ENCODE measurements around the gene PEX12. TPM values are rescaled to one million over a fixed set of nuclear protein-coding genes. Genes with fewer than 3 reads are reported as not detected.

The PEX12 gene
- total RNA-seq, 1 experiment from 2014 or later = 5.8 TPM

DNA sequence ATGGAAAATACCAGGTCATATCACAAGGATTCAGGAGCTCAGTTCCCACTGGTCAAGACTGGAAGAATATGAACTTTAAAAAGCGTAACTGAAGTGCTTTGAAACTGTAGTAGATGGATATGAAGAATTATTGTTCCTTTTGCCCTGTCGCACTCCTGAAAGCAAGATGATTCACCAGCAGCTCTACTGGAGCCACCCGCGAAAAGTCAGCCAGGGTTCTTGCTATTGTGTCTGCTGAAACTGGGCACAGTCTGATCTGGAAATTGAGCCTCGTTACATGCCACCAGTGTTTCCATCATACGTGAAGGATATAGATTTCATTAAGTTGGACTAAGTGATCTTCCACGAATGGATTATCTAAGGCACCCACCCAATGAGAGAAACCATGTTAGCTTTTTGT lies 25.3 kb upstream of the PEX12 start:
- H3K4me2 ChIP-seq = no peak overlapping the region
- H3K36me3 ChIP-seq (ENCODE audit: low read depth) = peaks cover 25% of the 10 kb centered on the region
- H2AFZ ChIP-seq = no peak overlapping the region
- POLR2A ChIA-PET (ENCODE audit: unreplicated experiment) = no interaction called here
- TF ChIP-seq EZH2 (IDR thresholded peaks at IDR 0.05; ENCODE audit: low read depth) = no peak
- TF ChIP-seq, protein P1, sequence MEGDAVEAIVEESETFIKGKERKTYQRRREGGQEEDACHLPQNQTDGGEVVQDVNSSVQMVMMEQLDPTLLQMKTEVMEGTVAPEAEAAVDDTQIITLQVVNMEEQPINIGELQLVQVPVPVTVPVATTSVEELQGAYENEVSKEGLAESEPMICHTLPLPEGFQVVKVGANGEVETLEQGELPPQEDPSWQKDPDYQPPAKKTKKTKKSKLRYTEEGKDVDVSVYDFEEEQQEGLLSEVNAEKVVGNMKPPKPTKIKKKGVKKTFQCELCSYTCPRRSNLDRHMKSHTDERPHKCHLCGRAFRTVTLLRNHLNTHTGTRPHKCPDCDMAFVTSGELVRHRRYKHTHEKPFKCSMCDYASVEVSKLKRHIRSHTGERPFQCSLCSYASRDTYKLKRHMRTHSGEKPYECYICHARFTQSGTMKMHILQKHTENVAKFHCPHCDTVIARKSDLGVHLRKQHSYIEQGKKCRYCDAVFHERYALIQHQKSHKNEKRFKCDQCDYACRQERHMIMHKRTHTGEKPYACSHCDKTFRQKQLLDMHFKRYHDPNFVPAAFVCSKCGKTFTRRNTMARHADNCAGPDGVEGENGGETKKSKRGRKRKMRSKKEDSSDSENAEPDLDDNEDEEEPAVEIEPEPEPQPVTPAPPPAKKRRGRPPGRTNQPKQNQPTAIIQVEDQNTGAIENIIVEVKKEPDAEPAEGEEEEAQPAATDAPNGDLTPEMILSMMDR (conservative IDR thresholded peaks at IDR 0.05) = no peak
- peaks cover 19% of the 10 kb centered on the region for H4K20me1 ChIP-seq (ENCODE audit: insufficient read depth)
- H3K79me2 ChIP-seq (ENCODE audit: low read depth) = no peaks in the 10 kb centered on the region
- no peaks in the 10 kb centered on the region for H3K27me3 ChIP-seq (ENCODE audit: insufficient read depth, low read depth)
- H3F3A ChIP-seq (ENCODE audit: insufficient read depth, low read depth) = no peaks in the 10 kb centered on the region
- no peak overlapping the region for H3K27ac ChIP-seq
- H3K4me1 ChIP-seq (replicated peaks; ENCODE audit: insufficient read depth) = no peaks in the 10 kb centered on the region
- H3K9me2 ChIP-seq (ENCODE audit: insufficient read depth) = no peaks in the 10 kb centered on the region
- intact Hi-C loops (cut with micrococcal nuclease; ENCODE audit: unreplicated experiment) = loop anchor here (5.0 kb wide), 1 partner anchor 39 kb away; no protein-coding TSS in a partner anchor
- no TSS peak for BruUV-seq (replicated peaks)
- no peak for DNase-seq
- no peaks in the 10 kb centered on the region for H3K9me3 ChIP-seq (ENCODE audit: insufficient read depth, low read depth)
- no peak overlapping the region for H3K4me3 ChIP-seq
- CTCF ChIA-PET = no interaction called here

- POLR2A ChIA-PET (ENCODE audit: unreplicated experiment) = no interaction called here
- intact Hi-C loops (cut with micrococcal nuclease; ENCODE audit: unreplicated experiment) = no loop called here
- BruUV-seq (replicated peaks) = no TSS peak
- Histone ChIP-seq H3F3A (ENCODE audit: insufficient read depth, low read depth) (no peaks in the 10 kb centered on the region), H3K4me3 (no peak overlapping the region), H2AFZ (no peak overlapping the region), H3K4me2 (no peak overlapping the region), H3K9me3 (ENCODE audit: insufficient read depth, low read depth) (no peaks in the 10 kb centered on the region), H3K9me2 (ENCODE audit: insufficient read depth) (no peaks in the 10 kb centered on the region), H3K4me1 (replicated peaks; ENCODE audit: insufficient read depth) (no peaks in the 10 kb centered on the region), H3K36me3 (ENCODE audit: low read depth) (peaks cover 37% of the 10 kb centered on the region), H3K79me2 (ENCODE audit: low read depth) (peaks cover 5% of the 10 kb centered on the region), H3K27me3 (ENCODE audit: insufficient read depth, low read depth) (no peaks in the 10 kb centered on the region), H3K27ac (no peak overlapping the region), H4K20me1 (ENCODE audit: insufficient read depth) (peaks cover 27% of the 10 kb centered on the region)
- TF ChIP-seq EZH2 (IDR thresholded peaks at IDR 0.05; ENCODE audit: low read depth) = no peak
- TF ChIP-seq, protein P1 (conservative IDR thresholded peaks at IDR 0.05) = no peak
- no peak for DNase-seq
- CTCF ChIA-PET = no interaction called here
These were observed 19.2 kb upstream of the PEX12 start for GRCh38 chr17:35597604-35598003.

- CTCF ChIA-PET = no interaction called here
- intact Hi-C loops (cut with micrococcal nuclease; ENCODE audit: unreplicated experiment) = no loop called here
- Histone ChIP-seq H4K20me1 (ENCODE audit: insufficient read depth) (peaks cover 24% of the 10 kb centered on the region), H3K79me2 (ENCODE audit: low read depth) (peaks cover 13% of the 10 kb centered on the region), H2AFZ (no peak overlapping the region), H3K9me3 (ENCODE audit: insufficient read depth, low read depth) (no peaks in the 10 kb centered on the region), H3K4me1 (replicated peaks; ENCODE audit: insufficient read depth) (no peaks in the 10 kb centered on the region), H3K4me3 (no peak overlapping the region), H3K27me3 (ENCODE audit: insufficient read depth, low read depth) (no peaks in the 10 kb centered on the region), H3K27ac (no peak overlapping the region), H3K36me3 (ENCODE audit: low read depth) (peaks cover 32% of the 10 kb centered on the region), H3F3A (ENCODE audit: insufficient read depth, low read depth) (no peaks in the 10 kb centered on the region), H3K4me2 (no peak overlapping the region), H3K9me2 (ENCODE audit: insufficient read depth) (no peaks in the 10 kb centered on the region)
- POLR2A ChIA-PET (ENCODE audit: unreplicated experiment) = interaction anchor here (0.6 kb wide), 1 partner anchor 10 kb away, joined by 3 read pairs; the partner anchor contains the start of gene AP2B1
- TF ChIP-seq, protein P1 (conservative IDR thresholded peaks at IDR 0.05) = no peak
- DNase-seq = no peak
- BruUV-seq (replicated peaks) = no TSS peak
These were observed 18.3 kb upstream of the PEX12 start for GRCh38 chr17:35596530-35597233.

Data from PC-9 (cell line).